Measurements from ENCODE around the gene ARHGEF10L.

The ARHGEF10L gene

DNA sequence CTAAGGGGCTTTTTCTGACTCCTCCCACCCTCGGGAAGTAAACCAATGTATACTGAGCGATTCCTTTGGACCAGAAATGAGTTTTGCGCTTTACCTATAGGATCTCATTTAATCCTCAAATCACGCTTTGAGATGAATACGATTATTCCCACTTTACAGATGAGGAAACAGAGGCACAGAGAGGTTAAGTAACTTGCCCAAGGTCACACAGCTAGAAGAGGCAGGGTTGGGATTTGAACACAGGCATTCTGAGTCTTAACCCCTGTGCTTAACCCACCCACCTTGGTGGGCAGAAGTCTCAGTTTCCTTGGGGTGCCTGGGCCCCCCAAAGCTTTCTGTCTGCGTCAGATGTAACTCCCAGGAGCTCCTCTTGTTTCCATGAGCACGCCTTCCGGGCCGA, 129.8 kb downstream of the ARHGEF10L start:
- Histone ChIP-seq H3K36me3 (no peaks in the 10 kb centered on the region), H3K4me3 (ENCODE audit: low read depth in 1 of 2, low read length in 1 of 2) (no peak overlapping the region), H3K27ac (no peak overlapping the region), H3K9me3 (no peaks in the 10 kb centered on the region), H3K4me1 (ENCODE audit: control insufficient read depth in 1 of 2, insufficient read depth in 1 of 2, low read depth in 1 of 2, low read length in 1 of 2) (no peaks in the 10 kb centered on the region), H3K27me3 (no peaks in the 10 kb centered on the region)
- TF ChIP-seq, protein P1, sequence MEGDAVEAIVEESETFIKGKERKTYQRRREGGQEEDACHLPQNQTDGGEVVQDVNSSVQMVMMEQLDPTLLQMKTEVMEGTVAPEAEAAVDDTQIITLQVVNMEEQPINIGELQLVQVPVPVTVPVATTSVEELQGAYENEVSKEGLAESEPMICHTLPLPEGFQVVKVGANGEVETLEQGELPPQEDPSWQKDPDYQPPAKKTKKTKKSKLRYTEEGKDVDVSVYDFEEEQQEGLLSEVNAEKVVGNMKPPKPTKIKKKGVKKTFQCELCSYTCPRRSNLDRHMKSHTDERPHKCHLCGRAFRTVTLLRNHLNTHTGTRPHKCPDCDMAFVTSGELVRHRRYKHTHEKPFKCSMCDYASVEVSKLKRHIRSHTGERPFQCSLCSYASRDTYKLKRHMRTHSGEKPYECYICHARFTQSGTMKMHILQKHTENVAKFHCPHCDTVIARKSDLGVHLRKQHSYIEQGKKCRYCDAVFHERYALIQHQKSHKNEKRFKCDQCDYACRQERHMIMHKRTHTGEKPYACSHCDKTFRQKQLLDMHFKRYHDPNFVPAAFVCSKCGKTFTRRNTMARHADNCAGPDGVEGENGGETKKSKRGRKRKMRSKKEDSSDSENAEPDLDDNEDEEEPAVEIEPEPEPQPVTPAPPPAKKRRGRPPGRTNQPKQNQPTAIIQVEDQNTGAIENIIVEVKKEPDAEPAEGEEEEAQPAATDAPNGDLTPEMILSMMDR (IDR thresholded peaks at IDR 0.05), result no peak

DNA sequence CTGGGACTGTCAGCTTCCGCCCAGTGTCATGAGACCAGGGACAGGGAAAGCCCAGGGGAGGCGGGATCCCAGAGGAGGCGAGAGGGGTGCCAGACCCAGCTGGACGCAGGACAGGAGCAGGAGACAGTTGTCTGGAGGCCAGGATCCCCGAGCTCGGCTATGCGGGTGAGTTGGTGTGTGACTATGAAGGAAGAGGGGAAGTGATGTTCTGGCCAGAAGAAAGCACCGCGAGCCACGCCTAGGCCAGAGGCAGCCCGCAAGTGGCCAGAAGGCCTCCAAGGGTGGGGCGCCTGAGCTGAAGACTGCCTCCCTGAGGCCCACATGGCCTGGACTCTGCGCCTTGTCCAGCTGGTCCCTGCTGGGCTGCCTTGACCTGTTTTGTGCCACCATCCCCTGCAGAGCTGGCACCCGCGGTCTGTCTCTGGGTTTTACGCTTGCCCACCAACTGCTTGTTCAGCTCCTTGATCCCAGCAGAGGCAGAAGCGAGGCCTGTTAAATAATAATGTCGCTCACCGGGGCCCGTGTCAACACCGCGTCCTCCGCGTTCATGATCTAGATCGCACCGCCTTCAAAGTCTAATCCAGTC, 130.5 kb downstream of the ARHGEF10L start:
- TF ChIP-seq, protein P1 (IDR thresholded peaks at IDR 0.05), result no peak
- H3K36me3 ChIP-seq, result no peaks in the 10 kb centered on the region
- H3K9me3 ChIP-seq, result no peaks in the 10 kb centered on the region

DNA sequence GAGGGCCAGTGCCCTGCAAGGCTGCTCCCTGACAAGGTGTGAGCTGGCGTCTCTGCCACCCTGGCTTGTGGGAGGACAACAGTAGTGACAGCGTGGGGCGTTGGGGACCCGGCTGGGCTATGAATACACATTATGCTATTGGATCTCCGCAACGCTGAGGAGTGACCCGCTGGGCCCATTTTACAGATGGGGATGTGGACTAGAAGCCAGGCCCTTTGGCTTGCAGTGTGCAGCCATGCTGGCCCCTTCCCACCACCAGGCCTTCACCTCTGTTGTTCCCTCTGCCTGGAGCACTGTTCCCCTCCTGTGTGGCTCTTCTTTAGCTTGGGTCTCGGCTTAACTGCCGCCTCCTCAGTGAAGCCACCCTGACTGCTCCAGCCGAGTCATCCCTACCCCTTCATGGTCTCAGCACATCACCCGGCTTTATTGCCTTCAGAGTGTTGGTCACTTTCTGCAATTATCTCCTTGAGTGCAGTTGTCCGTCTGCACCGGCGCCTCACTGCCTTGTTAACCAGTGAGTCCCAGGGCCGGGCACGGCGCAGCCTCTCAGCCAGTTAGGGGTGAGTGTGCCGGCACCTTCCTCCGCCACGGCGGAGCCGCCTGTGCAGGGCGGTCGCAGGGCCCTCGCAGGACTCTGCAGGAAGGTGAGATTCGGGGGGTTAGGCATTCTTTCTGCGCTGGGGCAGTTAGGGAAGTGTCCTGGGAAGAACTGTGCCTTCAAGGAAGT, 131.3 kb downstream of the ARHGEF10L start:
- Histone ChIP-seq H3K36me3 (no peaks in the 10 kb centered on the region), H3K4me1 (ENCODE audit: control insufficient read depth in 1 of 2, insufficient read depth in 1 of 2, low read depth in 1 of 2, low read length in 1 of 2) (no peaks in the 10 kb centered on the region)

More for the DNA sequence above, 130.5 kb downstream of the ARHGEF10L start:
- H3K27me3 ChIP-seq, result no peaks in the 10 kb centered on the region
- no peak overlapping the region for H3K27ac ChIP-seq
- no peak overlapping the region for H3K4me3 ChIP-seq (ENCODE audit: low read depth in 1 of 2, low read length in 1 of 2)
- H3K4me1 ChIP-seq (ENCODE audit: control insufficient read depth in 1 of 2, insufficient read depth in 1 of 2, low read depth in 1 of 2, low read length in 1 of 2), result no peaks in the 10 kb centered on the region

GRCh38 chr1:17671314-17671705, 131.8 kb downstream of the ARHGEF10L start:
- H3K27ac ChIP-seq, result no peak overlapping the region
- H3K27me3 ChIP-seq, result no peaks in the 10 kb centered on the region
- TF ChIP-seq, protein P1 (IDR thresholded peaks at IDR 0.05), result no peak
- H3K4me3 ChIP-seq (ENCODE audit: low read depth in 1 of 2, low read length in 1 of 2), result no peak overlapping the region
- H3K4me1 ChIP-seq (ENCODE audit: control insufficient read depth in 1 of 2, insufficient read depth in 1 of 2, low read depth in 1 of 2, low read length in 1 of 2), result no peaks in the 10 kb centered on the region
- H3K36me3 ChIP-seq, result no peaks in the 10 kb centered on the region
- no peaks in the 10 kb centered on the region for H3K9me3 ChIP-seq

More for the DNA sequence above, 131.3 kb downstream of the ARHGEF10L start:
- no peak overlapping the region for H3K4me3 ChIP-seq (ENCODE audit: low read depth in 1 of 2, low read length in 1 of 2)
- no peaks in the 10 kb centered on the region for H3K9me3 ChIP-seq
- no peaks in the 10 kb centered on the region for H3K27me3 ChIP-seq
- TF ChIP-seq, protein P1 (IDR thresholded peaks at IDR 0.05), result no peak
- no peak overlapping the region for H3K27ac ChIP-seq

DNA sequence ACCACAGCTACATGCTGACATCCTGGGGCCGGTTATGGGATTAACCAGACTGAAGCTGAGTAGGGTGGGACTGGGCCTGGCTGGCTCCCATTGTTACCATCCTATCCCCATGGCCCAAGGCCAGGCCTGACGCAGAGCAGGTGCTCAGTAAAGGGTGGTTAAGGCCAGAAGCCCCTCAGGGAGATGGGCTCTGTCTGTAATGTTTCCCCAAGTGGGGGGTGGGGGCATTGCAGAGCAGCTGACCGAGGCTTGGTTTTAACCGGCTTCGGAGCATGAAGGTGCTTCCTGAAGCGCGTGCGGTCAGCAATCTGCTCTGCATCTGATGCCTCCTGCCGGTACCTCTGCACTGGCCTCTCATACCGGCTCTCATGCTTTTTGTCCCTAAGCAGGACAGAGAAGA, 132.2 kb downstream of the ARHGEF10L start:
- Histone ChIP-seq H3K27ac (no peak overlapping the region), H3K9me3 (no peaks in the 10 kb centered on the region), H3K36me3 (no peaks in the 10 kb centered on the region), H3K4me1 (ENCODE audit: control insufficient read depth in 1 of 2, insufficient read depth in 1 of 2, low read depth in 1 of 2, low read length in 1 of 2) (no peaks in the 10 kb centered on the region), H3K27me3 (no peaks in the 10 kb centered on the region), H3K4me3 (ENCODE audit: low read depth in 1 of 2, low read length in 1 of 2) (no peak overlapping the region)
- TF ChIP-seq, protein P1 (IDR thresholded peaks at IDR 0.05), result no peak
